GM12874 (cell line): Measurements from ENCODE around the gene JDP2.

Source experiments
- CTCF ChIP-seq: IDR thresholded peaks from 2 replicates; pipeline ENCODE4 v1.5.1; 2011; ENCODE audit warnings: low read depth, mild to moderate bottlenecking, control low read depth, low read length, moderate library complexity; ENCODE audit not compliant: insufficient read depth

The JDP2 gene

GRCh38 chr14:75467763-75468162, 39.9 kb downstream of the JDP2 start:
- no peak for TF ChIP-seq CTCF

DNA sequence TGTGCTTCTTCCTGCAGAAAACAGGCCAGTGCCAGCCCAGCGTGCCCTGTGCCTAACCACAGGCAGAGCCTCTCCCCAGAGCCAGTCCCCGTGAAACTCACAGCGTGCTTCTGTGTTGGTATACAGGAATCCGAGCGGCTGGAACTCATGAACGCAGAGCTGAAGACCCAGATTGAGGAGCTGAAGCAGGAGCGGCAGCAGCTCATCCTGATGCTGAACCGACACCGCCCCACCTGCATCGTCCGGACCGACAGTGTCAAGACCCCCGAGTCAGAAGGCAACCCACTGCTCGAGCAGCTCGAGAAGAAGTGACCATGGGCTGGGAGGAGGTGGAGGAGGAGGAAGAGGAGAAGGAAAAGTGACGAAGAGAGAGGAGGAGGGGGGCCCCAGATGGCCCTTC, 41.3 kb downstream of the JDP2 start:
- TF ChIP-seq CTCF = no peak

DNA sequence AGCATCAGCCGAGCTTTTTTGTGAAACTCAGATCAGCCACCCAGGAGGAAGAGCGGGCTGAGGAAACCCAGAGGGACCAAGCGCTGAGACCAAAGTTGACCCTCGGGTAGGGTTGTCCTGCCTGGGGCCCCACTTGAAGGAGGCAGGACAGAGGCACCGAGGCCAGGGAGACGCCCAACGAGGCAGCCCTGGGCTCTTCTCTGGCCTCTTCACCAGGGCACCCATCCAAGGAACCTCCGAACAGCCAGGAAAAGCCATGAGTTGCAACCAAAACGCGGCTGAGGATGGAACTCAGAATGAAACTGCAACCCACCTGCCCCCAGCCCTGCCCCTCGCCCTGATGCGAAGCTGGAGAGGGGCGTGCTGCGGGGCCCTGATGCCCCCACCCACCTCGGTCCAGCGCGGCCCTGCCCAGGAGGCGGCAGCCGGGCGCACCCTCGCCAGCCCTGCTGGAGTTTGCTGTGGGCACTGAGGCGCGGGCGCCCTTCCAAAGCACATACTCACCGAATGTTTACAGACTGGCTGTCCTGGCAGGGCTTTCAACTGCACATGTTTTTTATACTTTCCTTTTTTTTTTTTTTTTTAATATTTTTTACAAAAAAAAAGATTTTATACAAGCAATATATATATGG, 41.9 kb downstream of the JDP2 start:
- no peak for TF ChIP-seq CTCF

DNA sequence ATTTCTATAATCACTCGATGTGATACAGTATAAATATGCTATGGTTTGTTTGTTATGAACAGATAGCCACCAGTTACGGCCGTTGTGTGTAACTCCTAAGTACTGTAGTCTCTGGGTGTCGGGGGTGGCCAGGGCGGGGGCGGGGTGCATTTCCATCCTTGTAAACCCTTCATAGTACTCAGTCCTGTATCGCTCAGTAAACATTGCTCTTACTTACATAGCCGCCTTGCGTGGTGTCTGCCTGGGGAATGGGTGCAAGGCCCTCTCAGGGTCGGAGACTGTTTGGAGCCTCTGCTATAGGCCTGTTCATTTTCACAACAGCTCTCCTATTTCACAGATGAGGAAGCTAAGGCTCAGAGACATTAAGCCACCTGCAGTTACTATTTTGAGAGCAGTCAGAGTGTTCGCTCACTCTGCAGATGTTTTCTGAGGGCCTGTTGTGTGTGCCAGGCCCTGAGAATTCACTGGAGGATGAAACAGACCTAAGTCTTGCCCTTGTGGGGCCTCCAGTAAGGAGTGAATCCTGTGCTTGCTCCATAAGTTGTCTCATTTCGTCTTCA, 42.5 kb downstream of the JDP2 start:
- no peak for TF ChIP-seq CTCF

- no peak for TF ChIP-seq CTCF
Measured at GRCh38 chr14:75471059-75471458, 43.2 kb downstream of the JDP2 start.

- TF ChIP-seq CTCF = no peak
Measured at GRCh38 chr14:75476274-75476995, 48.6 kb downstream of the JDP2 start.

- no peak for TF ChIP-seq CTCF
Measured at GRCh38 chr14:75477881-75478280, 50.1 kb downstream of the JDP2 start.
